GM12873 (cell line): Measurements from ENCODE around the gene PLSCR5.

Experiments used
- TF ChIP-seq, protein P1 (sequence below): IDR thresholded peaks from 2 replicates; pipeline ENCODE4 v1.5.1; 2012; ENCODE audit warnings: low read depth, mild to moderate bottlenecking, moderate library complexity, low read length, control low read depth; ENCODE audit not compliant: insufficient read depth; ENCODE audit errors: missing control alignments

The PLSCR5 gene

DNA sequence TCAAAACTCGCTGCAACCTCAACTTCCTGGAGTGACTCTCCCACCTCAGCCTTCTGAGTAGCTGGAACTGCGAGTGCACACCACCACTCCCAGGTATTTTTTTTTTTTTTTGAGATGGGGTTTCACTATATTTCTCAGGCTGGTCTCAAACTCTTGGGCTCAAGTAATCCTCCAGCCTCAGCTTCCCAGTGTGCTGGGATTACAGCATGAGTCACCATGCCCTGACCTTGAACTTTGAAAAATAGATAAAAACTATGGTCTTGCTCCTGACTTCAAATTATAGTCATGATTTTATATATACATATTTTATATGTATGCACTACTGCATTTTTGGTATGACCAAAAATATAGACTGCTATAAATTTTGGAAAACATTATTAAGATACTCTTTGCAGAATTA lies 6.9 kb upstream of the PLSCR5 start:
- TF ChIP-seq, protein P1, sequence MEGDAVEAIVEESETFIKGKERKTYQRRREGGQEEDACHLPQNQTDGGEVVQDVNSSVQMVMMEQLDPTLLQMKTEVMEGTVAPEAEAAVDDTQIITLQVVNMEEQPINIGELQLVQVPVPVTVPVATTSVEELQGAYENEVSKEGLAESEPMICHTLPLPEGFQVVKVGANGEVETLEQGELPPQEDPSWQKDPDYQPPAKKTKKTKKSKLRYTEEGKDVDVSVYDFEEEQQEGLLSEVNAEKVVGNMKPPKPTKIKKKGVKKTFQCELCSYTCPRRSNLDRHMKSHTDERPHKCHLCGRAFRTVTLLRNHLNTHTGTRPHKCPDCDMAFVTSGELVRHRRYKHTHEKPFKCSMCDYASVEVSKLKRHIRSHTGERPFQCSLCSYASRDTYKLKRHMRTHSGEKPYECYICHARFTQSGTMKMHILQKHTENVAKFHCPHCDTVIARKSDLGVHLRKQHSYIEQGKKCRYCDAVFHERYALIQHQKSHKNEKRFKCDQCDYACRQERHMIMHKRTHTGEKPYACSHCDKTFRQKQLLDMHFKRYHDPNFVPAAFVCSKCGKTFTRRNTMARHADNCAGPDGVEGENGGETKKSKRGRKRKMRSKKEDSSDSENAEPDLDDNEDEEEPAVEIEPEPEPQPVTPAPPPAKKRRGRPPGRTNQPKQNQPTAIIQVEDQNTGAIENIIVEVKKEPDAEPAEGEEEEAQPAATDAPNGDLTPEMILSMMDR: no peak

DNA sequence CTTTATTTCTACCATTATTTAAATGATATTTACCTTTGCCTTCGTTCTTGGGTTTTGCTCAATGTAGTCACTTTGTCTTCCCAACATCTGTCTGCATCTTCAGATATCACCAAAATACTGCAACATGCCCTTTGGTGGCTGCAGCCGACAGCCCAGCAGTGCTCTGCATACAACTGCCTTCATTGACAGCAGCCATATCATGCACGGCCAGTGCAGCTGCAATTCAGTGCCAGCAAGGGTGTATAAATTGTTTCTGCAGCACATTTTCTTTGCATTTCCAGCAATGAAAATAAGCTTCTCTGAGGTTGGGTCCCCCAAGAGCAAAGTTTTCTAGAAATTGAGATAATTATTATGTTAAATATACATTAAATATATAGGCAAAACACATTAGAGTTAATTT lies 6.0 kb upstream of the PLSCR5 start:
- TF ChIP-seq, protein P1: no peak

DNA sequence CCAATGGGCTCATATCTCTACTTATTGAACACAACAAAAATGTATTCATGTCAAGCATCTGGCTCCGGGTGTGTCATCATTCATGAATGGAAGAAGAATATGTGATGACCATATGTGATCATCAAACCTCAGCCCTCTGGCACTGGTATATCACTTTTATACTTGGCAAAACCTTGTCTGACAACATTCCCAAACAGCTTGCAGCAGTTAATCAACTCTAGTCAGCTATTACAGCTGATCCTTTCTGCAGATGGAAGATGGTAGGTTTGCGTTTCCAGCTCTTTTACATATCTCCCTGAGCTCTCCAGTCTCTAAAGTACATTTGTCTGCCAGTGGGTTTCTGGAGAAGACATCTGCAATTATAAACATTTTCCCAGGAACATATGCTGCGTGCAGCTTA lies 6.6 kb downstream of the PLSCR5 start:
- TF ChIP-seq, protein P1: no peak

DNA sequence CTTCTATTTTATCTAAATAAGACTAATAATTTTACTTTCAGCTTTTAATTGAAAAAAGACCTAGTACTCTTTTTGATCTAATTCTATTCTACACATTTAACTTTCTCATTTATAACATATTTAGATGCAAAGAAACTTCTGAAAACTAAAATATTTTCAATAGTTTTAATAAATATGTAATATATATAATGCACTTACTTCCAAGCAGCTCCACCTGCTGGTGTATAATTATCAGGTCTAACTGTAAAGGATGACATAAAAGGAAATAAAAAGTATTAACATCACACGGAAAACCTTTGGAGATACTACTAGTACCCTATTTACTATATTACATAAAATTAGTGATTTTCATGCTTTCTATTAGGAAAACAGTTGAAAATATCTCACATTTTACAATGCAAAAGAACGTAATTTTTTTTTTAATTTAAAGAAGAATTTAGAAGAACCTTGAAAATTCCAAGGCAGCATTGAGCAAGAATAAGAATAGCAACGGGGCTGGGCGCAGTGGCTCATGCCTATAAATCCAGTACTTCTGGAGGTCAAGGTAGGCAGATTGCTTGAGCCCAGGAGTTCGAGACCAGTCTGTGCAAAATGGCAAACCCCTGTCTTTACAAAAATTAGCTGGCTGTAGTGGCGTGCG lies 10.2 kb downstream of the PLSCR5 start:
- TF ChIP-seq, protein P1: no peak

DNA sequence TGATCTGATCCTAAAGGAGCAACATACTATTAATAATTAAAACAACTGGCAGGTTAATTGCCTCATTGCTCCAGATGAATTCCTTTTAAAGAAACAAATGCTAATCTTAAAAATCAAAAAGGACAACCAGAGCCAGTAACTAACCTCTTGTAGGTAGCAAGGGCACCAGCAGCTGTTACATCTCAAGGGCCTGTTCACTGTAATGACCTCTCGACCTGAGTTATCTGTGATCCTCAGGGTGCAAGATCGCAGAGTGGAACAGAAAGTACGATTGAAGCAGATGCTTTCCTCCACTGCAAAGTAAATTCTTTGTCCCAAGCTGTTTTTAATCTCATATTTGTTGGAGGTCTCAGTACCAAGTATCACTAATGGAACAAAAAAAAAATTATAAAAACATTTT lies 11.4 kb downstream of the PLSCR5 start:
- TF ChIP-seq, protein P1: no peak

DNA sequence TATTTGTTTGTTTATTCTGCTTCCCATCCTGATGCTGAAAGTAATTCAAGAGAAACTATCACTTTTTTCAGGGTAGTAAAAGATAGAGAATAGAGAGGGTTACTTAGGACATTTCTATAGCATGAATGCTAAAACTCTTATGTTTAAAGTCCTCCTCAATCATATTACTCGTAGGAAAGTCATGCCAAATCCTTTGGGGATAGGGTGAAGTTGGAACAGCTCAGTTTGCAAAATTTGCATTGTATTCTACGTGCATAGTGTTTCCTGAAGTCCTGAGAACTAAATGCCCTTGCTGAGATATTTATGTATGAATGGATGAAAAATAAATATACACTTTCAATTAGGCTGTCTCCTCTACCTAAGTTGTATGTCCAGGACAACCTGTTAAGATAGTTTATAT lies 14.6 kb downstream of the PLSCR5 start:
- TF ChIP-seq, protein P1: no peak

DNA sequence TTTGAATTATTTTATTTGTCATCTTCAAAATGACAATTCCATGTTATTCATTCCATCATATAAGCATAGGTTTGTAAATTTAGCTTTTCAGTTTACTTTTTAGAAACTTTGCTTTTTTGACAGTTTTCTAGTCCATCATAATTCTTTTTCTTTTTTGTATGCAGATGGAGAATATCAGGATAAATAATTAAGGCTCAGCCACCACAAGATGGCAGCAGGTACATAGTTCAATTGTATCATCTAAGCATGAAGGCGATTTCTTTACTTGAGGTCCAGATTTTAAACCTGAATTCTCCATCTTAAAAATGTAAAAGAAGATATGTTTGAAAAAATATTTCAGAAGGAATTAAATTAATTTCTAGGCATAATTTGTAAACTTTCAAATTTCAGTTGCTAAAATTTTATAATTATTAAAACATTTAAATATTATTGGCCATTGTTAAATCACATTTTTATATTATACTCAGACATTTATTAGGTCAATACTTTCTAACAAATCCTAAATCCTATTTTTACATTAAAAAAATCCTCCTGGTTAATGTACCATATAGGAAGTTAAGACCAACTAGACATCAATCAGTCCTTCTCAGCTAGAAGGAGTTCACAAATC lies 15.1 kb downstream of the PLSCR5 start:
- TF ChIP-seq, protein P1: peak; percentile 44
